Suprapubic skin (tissue), 4 donors: Measurements from ENCODE around the gene HEBP2.

Experiments
- POLR2A ChIP-seq, 2 donors: fragments of 450-650 bp; IDR thresholded peaks; one replicate each; pipeline ENCODE4 v1.6.1; 2017; ENCODE audit warnings: antibody characterized with exemption in 2 of 2, mild to moderate bottlenecking in 2 of 2, moderate library complexity in 2 of 2
- POLR2AphosphoS5 ChIP-seq, 3 donors: sonication (generic); formaldehyde crosslinking; IDR thresholded peaks; one replicate each; pipeline ENCODE4 v1.6.1; 2017; ENCODE audit warnings: antibody characterized with exemption in 3 of 3
- TF ChIP-seq, protein P1 (sequence below), 2 donors: fragments of 200-600 bp in 1 of 2; fragments of 450-650 bp in 1 of 2; sonication (generic) in 1 of 2; IDR thresholded peaks; one replicate each; pipeline ENCODE4 v1.5.1; 2016 to 2019; ENCODE audit warnings: antibody characterized with exemption in 2 of 2, mild to moderate bottlenecking in 1 of 2, moderate library complexity in 1 of 2

DNA sequence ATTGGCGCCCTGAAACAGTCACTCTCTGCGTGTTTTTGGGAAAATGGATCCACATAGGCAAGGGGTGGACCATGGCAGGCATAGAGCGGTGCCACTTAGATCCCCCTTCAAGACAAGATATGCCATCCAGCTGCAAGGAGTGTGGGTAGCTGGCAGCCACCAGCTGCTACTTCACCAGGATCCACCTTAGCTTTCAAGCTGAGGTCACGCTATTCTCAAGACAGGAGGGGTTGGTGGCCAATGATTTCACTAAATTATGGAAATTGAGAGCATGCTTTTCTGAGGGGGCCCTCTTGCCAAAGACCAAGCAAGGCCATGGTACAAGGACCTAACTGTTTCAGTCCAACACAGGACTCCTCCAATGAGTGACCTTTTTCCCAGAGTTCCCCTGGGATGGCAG is 16.3 kb downstream of the HEBP2 start:
- no peak for TF ChIP-seq POLR2A (IDR thresholded peaks at IDR 0.05)
- TF ChIP-seq, protein P1, sequence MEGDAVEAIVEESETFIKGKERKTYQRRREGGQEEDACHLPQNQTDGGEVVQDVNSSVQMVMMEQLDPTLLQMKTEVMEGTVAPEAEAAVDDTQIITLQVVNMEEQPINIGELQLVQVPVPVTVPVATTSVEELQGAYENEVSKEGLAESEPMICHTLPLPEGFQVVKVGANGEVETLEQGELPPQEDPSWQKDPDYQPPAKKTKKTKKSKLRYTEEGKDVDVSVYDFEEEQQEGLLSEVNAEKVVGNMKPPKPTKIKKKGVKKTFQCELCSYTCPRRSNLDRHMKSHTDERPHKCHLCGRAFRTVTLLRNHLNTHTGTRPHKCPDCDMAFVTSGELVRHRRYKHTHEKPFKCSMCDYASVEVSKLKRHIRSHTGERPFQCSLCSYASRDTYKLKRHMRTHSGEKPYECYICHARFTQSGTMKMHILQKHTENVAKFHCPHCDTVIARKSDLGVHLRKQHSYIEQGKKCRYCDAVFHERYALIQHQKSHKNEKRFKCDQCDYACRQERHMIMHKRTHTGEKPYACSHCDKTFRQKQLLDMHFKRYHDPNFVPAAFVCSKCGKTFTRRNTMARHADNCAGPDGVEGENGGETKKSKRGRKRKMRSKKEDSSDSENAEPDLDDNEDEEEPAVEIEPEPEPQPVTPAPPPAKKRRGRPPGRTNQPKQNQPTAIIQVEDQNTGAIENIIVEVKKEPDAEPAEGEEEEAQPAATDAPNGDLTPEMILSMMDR (IDR thresholded peaks at IDR 0.05) = no peak
- TF ChIP-seq POLR2AphosphoS5 (IDR thresholded peaks at IDR 0.05) = no peak
